Forelimb muscle (tissue), 1 donor: ENCODE results near the gene FCMR. TPM values are rescaled to one million over a fixed set of nuclear protein-coding genes. Genes with fewer than 3 reads are reported as not detected.

Experiments used
- DNase-seq: peaks from one replicate; pipeline ENCODE4 v3.0.0-alpha.2; 2013; ENCODE audit warnings: low read depth
- polyA plus RNA-seq: library from polyadenylated mRNA; unstranded; fragments of 120-200 nt; gene quantifications from one replicate; pipeline ENCODE4 v1.2.1, GENCODE V29; 2013; ENCODE audit not compliant: insufficient read length

FCMR gene
- 1.2 TPM for polyA plus RNA-seq

DNA sequence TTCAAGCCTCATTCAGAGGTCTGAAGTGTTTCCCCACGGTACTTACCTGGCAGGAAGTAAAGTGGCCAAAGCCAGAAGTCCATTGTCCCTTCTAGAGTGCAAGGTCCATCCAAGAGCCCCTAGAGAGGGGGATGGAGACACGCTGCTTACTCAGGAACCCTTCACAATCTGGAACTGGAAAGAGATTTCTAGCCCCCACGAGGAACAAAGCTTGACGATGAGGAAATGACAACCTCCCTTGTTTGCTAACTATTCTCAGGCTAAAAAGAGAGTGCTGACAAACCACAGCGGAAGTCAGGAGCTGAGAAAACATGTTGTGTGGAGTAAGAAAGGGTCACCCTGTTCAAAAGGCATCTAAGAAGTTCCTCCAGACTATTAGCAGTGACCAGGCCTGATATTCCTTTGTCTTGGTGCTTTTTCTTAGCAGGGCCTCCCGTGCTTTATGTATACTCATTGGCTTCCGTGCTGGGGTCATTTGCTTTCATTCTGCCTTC lies at the start of gene FCMR:
TSS of gene FCMR (minus strand) at position 170 of the 494 bp plus-strand sequence. CDS start at position 83, 87 bp downstream.
- DNase-seq = no peak

DNA sequence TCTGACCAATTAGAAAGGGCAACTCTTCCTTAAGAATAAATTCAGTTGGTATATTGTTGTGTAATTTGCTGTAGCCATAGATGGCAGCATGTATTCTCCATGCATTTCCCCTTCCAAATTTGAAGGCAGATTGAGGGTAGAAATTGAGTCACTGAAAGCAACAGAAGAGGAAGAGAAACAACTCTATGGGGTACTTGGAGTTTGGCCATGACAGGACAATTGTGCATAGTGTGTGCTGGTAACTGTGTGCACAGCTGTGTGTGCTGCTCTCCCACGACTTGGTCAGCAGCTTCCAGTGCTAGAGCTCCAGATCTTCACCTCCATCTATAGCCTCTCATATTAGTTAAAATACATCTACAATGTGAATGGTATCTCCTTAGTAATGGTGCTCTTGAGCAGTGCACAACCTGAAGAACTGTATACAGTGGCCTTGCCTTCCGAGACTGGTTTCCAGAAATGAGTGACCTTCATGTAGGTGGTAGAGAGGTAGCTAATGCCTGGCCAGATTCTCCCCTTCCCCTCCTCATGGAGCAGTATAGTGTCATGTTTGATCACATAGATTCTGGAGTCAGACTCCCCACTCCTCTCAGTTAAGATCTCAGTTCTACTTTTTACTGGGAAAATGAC lies 49.4 kb upstream of the FCMR start:
- no peak for DNase-seq

GRCh38 chr1:206970446-206970845 lies 48.7 kb upstream of the FCMR start, which contains the start of gene FCAMR:
FCAMR (minus strand) TSS chr1:206970460; CDS start chr1:206970125, 335 bp downstream.
- no peak for DNase-seq

GRCh38 chr1:206969090-206969489 lies 47.3 kb upstream of the FCMR start:
- DNase-seq = no peak

DNA sequence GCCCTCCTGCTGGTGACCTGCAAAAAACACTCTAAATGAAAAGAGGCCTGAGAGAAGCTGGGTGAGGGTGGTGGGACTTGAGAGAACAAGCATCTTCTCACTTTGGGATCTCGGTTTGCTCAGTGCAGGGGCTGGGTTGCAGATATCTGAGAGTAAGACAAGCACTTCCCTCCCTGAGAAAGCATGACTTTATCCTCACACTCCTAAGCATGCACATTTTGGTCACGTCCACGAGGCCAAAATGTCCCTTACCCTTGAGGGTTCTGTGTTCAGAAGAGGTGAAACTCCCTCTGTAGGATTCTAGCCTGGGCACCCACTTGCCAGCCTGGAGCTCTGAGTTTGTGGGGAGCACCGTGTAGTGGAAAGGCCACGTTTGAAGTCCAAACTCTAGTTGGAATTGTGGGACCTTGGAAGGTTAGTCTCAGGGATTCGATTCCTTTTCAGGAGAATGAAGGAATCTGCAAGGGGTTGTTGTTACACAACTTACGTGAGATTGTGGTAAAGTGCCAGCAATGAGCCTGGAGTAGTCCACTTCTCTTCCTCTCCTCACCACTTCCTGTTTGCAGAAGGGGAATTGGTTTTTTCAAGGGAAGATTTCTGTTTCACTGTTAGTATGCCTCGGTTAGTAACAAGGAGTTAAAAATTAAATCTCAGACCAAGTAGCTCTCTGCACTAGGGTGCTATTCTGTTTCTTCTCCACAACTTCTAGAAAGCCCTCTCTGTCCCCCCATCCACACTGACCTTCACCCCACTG lies 45.5 kb upstream of the FCMR start:
- no peak for DNase-seq

DNA sequence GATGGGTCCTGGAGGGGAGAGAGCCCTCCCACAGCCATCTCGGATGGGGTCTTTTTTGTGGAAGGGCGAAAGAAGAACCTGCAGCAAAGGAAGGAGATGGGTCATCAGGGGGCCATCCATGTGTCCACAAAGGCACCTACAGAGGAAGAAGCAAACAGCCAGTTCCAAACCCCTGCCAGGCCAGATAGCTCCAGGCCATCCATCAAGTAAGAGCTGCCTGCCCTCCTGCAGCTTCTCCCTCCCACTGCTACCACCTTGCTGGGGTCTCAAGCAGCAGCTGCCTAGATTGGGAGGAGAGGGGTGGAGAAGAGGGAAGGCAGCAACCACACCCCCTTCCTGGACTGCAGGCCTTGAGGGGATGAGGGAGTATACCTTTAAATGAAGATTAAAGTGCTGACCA lies 44.0 kb upstream of the FCMR start:
- DNase-seq = no peak

DNA sequence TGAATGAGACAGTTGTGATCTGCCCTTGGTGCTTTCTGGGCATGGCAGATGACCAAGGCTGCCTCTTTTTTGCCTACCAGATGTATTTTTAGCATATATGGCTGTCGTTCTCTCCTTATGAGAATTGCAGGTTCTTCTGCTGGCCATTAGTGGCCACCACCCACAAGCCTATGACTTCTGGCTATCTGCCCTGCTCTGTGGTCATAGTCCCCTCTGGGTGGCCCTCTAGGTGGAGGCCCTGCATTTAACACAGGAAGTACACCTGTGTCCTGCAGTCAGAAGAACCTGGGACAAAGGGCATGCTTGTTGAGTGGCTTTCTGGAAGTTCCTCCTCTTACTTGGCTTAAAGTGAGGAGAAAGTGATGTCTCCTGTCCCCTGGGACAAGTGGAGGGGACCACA lies 42.0 kb upstream of the FCMR start:
- DNase-seq = no peak

DNA sequence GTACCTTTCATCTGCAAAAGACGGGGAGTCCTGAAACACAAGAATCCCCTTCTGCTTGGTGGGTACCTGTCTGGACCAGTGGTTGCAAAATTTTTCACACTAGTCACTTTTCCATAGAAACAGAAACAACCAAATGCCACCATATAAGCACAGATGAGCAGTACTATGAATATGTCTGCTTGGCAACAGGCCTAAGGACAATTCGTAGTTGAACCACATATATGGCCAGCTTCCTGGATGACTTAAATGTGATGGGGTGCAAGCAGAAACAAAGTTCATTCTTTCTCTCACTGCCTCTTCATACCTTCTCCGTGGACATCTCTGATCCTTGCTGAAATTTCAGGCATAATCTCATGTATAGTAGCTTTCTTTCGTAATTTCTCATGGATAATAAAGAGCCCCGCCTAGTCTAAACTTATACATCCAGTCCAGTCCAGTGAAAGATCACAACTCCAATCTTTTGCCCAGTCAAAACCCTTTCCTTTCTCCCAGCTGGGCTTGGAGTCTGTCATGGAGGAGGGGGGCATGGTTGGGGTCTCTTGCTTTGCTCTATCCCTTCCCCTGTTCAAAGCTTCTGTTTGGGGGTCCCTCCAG lies 41.5 kb upstream of the FCMR start:
- no peak for DNase-seq

DNA sequence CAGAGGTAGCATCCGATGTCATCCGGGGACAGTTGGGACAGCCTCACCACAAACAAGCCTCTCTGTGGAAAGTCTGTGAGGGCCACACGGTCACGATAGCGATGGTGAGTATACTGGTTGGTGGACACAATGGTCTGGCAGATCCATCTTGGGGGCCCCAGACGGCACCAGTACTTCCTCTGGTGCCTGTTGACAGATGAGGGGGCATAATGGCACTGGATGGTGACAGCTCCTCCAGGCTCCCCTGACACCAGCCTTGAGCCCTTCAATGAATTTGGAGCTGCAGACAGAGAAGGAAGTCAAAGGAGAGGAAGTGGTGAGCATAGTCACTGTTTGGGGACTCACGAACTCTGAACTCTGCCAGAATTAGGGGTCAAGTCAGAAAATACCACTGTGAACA lies 40.5 kb upstream of the FCMR start:
- DNase-seq = no peak

DNA sequence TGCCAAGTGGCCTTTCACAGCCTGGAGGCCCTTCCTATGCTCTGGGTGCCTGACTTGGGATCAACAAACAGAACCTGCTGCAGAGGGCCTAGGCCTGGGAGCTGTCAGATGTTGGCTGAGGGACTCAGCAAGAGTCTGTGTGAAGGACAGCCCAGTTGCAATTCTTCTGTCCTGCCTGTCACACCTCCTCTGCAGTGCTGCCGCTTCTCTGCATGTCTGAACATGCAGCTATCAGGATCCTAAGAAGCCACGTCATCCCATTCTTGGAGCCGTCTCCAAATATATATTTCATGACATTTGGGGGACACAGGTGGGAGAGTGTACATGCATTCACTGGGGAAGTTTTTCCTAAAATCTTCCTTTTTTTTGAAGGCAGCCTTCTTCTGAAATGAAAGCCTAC lies 39.9 kb upstream of the FCMR start:
- DNase-seq = no peak

- DNase-seq = no peak
Observed at GRCh38 chr1:206960676-206961386, 39.1 kb upstream of the FCMR start.

GRCh38 chr1:206958144-206958543 lies 36.4 kb upstream of the FCMR start:
- no peak for DNase-seq

DNA sequence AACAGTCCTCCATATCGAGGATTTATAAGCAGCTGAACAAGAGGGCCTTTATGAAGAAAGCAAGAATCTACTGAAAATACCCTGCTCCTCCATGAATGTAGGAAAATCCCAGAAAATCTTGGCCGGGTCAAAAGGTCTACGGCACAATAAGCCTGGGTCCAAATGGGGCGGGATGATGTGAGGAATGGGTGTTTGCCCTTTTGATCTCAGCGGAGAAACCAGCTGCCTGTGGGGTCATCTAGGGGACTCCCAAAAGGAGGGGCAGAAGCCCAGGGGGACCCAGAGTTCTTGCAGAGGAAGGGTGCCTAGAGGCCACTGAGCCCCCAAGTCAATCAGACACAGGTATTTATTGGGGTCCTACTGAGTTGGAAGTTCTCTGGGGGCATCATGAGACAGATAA lies 35.9 kb upstream of the FCMR start:
- no peak for DNase-seq

- DNase-seq = no peak
Observed at GRCh38 chr1:206955476-206956451, 34.0 kb upstream of the FCMR start.

- DNase-seq = no peak
Observed at GRCh38 chr1:206954459-206955342, 33.0 kb upstream of the FCMR start.

DNA sequence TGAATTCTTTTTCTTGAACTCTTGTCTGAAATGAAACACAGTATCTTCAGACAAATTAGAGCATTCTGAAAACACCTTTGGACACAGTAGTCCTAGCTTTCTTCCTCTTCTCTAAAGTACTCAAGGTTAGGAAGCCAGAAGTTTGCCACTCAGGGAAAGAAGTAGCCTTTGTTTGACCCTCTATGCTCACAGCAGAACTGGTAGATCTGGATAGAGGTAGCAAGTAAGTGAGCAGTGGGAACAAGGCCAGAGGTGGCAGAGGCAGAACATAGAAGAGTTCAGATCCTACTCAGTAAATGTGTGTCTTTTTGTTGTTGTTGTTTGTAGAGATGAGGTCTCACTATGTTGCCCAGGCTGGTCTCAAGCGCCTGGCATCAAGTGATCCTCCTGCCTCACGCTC lies 31.9 kb upstream of the FCMR start:
- DNase-seq = no peak

DNA sequence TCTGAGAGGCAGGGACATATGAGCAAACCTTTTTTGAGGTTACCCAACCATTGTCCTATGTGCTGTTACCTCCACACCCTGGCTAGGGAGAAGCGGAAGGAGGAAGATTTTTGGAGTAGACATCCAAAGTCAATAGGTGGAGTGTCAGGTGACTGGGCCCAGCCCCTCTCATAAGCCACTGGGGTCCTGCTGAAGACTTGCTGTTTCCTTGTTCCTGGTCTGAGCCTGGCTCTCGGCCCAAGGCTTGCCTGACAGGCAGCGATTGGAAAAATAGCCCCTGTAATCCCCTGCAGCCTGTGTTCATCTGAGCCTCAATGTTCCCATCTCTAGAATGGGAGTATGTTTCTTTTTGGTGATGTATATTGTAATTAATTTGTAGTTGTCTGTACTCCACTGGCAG lies 31.4 kb upstream of the FCMR start:
- no peak for DNase-seq

- DNase-seq = no peak
Observed at GRCh38 chr1:206952171-206952570, 30.4 kb upstream of the FCMR start.

DNA sequence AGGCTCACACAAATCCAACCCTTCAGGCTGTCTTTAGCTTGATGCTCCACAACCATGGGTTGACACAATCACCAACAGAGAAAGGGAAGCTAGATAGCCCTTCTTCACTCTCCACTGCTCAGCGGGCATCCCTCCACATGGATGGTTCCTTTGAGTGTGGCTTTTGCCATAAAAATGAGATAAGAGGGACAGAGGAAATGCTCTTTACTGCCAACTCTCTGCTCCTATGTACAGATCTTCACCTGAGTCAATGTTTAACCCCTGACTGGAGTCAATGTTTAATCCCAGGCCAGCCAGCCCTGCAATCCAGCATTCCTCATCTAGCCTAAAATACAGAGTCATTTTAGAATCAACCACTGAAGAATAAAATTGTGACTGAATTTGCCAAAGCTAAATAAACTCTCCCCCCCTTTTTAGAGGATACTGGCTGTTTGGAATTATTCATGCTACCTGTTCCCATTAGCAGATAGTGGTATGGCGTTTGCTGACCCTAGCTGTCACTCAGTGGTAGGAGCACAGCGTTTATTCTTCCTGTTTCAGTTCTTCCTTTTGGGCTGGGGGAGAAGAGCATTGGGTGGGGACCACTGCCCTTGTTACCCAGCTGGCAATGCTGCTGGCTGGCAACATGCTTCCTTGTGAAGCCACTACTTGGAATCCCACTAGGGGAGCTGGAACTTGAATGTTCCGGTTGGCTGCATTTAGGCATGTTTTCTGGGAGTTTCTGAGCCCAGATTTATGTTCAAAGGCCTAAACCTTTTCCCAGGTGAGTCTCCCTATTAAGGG lies 29.8 kb upstream of the FCMR start:
- no peak for DNase-seq
